T-helper 17 cell (primary cell): Measurements from ENCODE around the gene HNRNPA1. TPM values are rescaled to one million over a fixed set of nuclear protein-coding genes. Genes with fewer than 3 reads are reported as not detected.
"Not testable (repeated sequence)": the region's sequence is repeated elsewhere in the genome, so short reads cannot be mapped to it uniquely, and the experiment has no call there.

ENCODE experiments used
- ATAC-seq: fragments of 150-1000 bp; cut with Tn5 transposase; 2 replicates; pipeline ENCODE4 v1.10.0; 2021; ENCODE audit warnings: mild to moderate bottlenecking, moderate library complexity
- DNase-seq, 3 donors: peaks; one replicate each; pipeline versions ENCODE4 v3.0.0 to v3.0.0-alpha.2; 2020 to 2021
- H3K9me3 ChIP-seq: one replicate; pipeline ENCODE4 v1.7.0; 2013; ENCODE audit warnings: low read length, mild to moderate bottlenecking; ENCODE audit not compliant: control insufficient read depth, poor library complexity, severe bottlenecking
- H3K27ac Mint-ChIP-seq: one replicate; pipeline ENCODE4 v1.8.0; 2022; ENCODE audit warnings: mild to moderate bottlenecking, moderate library complexity, mixed read lengths
- H3K27me3 Mint-ChIP-seq: one replicate; pipeline ENCODE4 v1.8.0; 2022; ENCODE audit warnings: mixed read lengths
- H3K36me3 Mint-ChIP-seq: one replicate; pipeline ENCODE4 v1.8.0; 2022; ENCODE audit warnings: low read depth, mixed read lengths
- H3K4me1 Mint-ChIP-seq: one replicate; pipeline ENCODE4 v1.8.0; 2022; ENCODE audit warnings: mild to moderate bottlenecking, mixed read lengths
- H3K4me3 Mint-ChIP-seq: one replicate; pipeline ENCODE4 v1.8.0; 2022; ENCODE audit warnings: mild to moderate bottlenecking, moderate library complexity, mixed read lengths
- total RNA-seq, 4 donors: library from RNA in 2 of 4; stranded (reverse) in 2 of 4; gene quantifications; one replicate each; pipeline ENCODE4 v1.2.3 and lab custom pipeline; 2022 to 2026

HNRNPA1 gene
- total RNA-seq, 2 donors from 2014 or later: 1,531 to 1,582 TPM

DNA sequence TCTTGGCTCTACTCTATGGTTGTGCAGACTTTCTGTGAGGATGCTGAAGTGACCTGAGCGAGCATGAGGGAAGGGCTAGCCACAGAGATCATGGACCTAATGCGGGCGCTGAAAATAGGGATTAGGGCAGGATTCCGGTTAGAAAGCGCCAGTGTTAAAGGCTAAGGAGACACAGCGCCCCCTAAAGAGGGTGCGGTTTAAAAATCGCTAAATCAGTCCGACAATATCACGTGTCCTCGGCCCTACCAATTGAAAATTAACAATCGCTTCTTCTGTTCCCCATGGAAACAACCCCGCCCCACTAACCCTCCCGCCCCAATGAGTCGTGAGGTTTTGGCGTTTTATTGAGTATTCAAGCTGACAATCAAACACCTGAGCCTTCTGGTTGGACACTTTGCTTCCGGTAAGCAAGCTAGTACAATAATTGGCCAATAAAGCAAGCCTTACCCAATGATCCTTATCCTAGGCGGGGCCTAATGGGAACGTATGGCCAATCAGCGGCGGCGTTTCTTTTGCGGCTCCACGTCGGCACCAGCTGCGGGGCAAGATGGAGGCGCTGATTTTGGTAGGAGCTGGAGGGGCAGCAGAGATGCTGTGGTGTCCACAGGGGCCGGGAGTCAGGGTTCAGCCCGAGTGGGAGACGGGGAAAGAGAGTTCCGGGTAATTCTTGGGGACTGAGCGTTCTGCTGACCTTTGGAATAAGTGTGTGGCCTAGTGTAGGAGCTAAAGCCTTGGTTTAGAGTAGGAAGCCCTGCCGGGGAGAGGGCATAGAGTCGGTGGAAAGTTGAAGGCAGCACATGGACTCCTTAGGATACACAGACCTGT lies 44.3 kb downstream of the HNRNPA1 start, which contains the start of gene COPZ1:
Gene COPZ1 (plus strand): TSS at position 515 of the 825 bp plus-strand sequence. CDS start 33 bp downstream, at position 548.
- H3K9me3 ChIP-seq: no peaks in the 10 kb centered on the region
- ATAC-seq (peak; percentile 96), DNase-seq (peak; percentile 78 to 88 (median 82))
- Mint-ChIP-seq H3K27me3 (no peaks in the 10 kb centered on the region), H3K27ac (peak within 1 kb of the TSS; percentile 99), H3K36me3 (peaks cover 3% of the 10 kb centered on the region), H3K4me1 (peaks cover 30% of the 10 kb centered on the region), H3K4me3 (peak within 1 kb of the TSS; percentile 100)

GRCh38 chr12:54325442-54326109 lies 45.0 kb downstream of the HNRNPA1 start:
- H3K4me3 Mint-ChIP-seq: peak overlapping the region; percentile 100
- DNase-seq, ATAC-seq, H3K36me3 Mint-ChIP-seq, H3K27me3 Mint-ChIP-seq, H3K9me3 ChIP-seq: not testable (repeated sequence)
- peak overlapping the region; percentile 99 for H3K27ac Mint-ChIP-seq
- peaks cover 35% of the 10 kb centered on the region for H3K4me1 Mint-ChIP-seq

GRCh38 chr12:54328595-54329337 lies 48.2 kb downstream of the HNRNPA1 start:
- H3K4me3 Mint-ChIP-seq: no peak overlapping the region
- H3K36me3 Mint-ChIP-seq: peaks cover 3% of the 10 kb centered on the region
- H3K27me3 Mint-ChIP-seq: no peaks in the 10 kb centered on the region
- peak overlapping the region; percentile 82 for H3K27ac Mint-ChIP-seq
- ATAC-seq (no peak), DNase-seq (no peak)
- H3K9me3 ChIP-seq: no peaks in the 10 kb centered on the region
- peaks cover 37% of the 10 kb centered on the region for H3K4me1 Mint-ChIP-seq

DNA sequence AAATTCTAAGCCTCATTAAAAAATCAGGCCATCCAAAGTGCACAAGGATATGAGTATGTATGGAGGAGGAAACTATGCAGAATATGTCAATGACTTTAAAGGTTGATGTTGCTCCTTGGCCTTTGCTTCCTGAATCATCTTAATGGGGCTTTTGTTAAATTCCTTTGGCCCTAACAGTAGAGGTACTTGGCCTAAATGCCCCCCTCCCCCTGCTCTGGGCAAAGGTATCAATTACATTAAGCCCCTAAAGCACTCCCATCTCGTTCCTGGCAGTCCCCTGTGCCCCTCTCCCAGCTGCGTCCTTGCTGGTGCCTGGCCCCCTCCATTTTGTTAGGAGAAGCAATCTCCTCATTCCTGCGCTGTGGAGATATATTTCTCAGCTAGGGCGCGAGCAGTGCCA lies 49.2 kb downstream of the HNRNPA1 start:
- ATAC-seq (no peak), DNase-seq (no peak)
- H3K4me3 Mint-ChIP-seq: no peak overlapping the region
- peaks cover 3% of the 10 kb centered on the region for H3K36me3 Mint-ChIP-seq
- H3K9me3 ChIP-seq: no peaks in the 10 kb centered on the region
- H3K27me3 Mint-ChIP-seq: no peaks in the 10 kb centered on the region
- peaks cover 33% of the 10 kb centered on the region for H3K4me1 Mint-ChIP-seq
- H3K27ac Mint-ChIP-seq: peak overlapping the region; percentile 82

DNA sequence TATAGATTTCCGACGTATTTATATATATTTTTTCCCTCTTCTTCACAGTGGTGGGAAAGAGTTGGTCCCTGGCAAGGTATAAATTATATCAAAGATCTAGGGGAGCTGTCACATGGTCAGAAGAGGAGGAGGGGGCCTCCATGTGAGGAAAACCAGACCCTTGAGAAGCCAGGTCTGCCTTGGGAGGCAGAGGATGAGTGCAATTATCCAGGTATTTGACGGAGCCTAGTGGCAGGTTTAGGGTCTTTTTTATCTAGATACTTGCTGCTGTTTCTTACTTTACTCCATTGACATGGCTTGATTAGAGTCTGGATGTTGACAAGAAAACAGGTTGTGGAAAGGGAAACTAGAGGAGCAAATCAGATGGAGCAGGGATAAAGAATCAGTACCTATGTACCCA lies 49.9 kb downstream of the HNRNPA1 start:
- ATAC-seq: no peak
- Mint-ChIP-seq H3K4me3 (peak overlapping the region; percentile 36), H3K4me1 (peaks cover 27% of the 10 kb centered on the region), H3K27ac (peak overlapping the region; percentile 82), H3K27me3 (no peaks in the 10 kb centered on the region), H3K36me3 (no peaks in the 10 kb centered on the region)
- no peaks in the 10 kb centered on the region for H3K9me3 ChIP-seq
- DNase-seq: no peak

DNA sequence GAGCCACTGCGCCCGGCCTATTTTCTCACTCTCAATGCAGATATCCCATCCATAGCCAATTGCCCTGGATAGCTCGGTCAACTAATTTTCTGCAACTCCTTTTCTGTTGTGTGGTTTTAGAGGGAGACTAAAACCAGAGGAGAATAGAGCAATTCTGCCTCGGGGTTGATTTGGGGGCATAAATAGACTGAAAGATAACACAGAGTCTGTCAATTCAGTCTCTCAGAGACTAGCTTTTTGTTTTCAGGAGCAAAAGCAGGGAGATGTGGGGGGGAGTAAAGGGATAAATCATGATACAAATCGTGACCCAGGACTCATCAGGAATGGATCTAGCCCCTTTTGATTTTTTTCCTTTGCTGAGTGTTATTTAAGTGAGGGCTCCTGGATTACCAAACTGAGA lies 50.9 kb downstream of the HNRNPA1 start:
- Mint-ChIP-seq H3K36me3 (no peaks in the 10 kb centered on the region), H3K27me3 (no peaks in the 10 kb centered on the region), H3K4me1 (peaks cover 29% of the 10 kb centered on the region), H3K27ac (peak overlapping the region; percentile 82), H3K4me3 (peak overlapping the region; percentile 28)
- no peak for ATAC-seq
- no peaks in the 10 kb centered on the region for H3K9me3 ChIP-seq
- DNase-seq: no peak

DNA sequence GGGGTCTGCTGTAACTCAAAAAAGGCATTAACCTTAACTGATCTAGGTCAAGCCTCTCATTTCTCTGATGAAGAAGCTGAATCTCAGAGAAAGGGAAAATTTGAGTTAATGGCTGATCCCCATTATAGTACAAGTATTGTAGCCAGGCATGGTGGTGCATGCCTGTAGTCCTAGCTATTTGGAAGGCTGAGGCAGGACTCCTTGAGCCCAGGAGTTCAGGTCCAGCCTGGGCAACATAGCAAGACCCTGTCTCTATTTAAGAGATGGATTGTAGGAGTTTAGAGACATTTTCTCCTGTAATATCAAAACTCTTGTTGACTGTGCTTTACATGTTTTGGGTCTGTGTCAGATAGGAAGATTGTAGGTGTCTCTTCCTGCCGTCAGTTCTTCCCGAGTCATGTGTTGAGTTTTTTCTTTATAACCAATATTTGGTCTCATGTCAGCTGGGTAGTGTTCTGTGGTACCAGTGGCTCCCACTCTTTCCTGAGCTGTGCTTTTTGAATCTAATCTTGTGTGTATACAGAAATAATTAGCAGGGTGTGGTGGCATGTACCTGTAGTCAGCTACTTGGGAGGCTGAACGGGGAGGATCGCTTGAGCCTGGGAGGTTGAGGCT lies 53.0 kb downstream of the HNRNPA1 start:
- DNase-seq (no peak), ATAC-seq (no peak)
- H3K4me3 Mint-ChIP-seq: no peak overlapping the region
- peaks cover 27% of the 10 kb centered on the region for H3K4me1 Mint-ChIP-seq
- no peak overlapping the region for H3K27ac Mint-ChIP-seq
- H3K36me3 Mint-ChIP-seq: no peaks in the 10 kb centered on the region
- H3K9me3 ChIP-seq: no peaks in the 10 kb centered on the region
- H3K27me3 Mint-ChIP-seq: no peaks in the 10 kb centered on the region

Other genes with a start within 250 kb of the HNRNPA1 start
- gene HOXC5, start 247.7 kb upstream of the HNRNPA1 start, total RNA-seq: not detected
- gene HOXC4, start 226.9 kb upstream of the HNRNPA1 start, total RNA-seq: not detected
- 1 to 10 TPM; 8.6 to 9.2 TPM for gene SMUG1, start 91.7 kb upstream of the HNRNPA1 start, total RNA-seq
- gene CBX5, start 604 bp upstream of the HNRNPA1 start, total RNA-seq: 10 to 100 TPM; 31.1 to 34.9 TPM
- gene NFE2, start 20.3 kb downstream of the HNRNPA1 start, total RNA-seq: 10 to 100 TPM in 1 of 2 donors, 1 to 10 TPM in 1; 2.5 to 26.4 TPM
- gene COPZ1, start 44.4 kb downstream of the HNRNPA1 start, total RNA-seq: 10 to 100 TPM; 58.6 to 63.3 TPM
- gene GPR84, start 83.8 kb downstream of the HNRNPA1 start, total RNA-seq: under 1 TPM; 0.57 to 0.99 TPM
- gene ZNF385A, start 104.0 kb downstream of the HNRNPA1 start, total RNA-seq: 1 to 10 TPM; 3.4 to 5.7 TPM
- 10 to 100 TPM; 61.6 to 71.4 TPM for gene ITGA5, start 138.5 kb downstream of the HNRNPA1 start, total RNA-seq
- 1 to 10 TPM; 3.7 to 3.9 TPM for gene GTSF1, start 192.9 kb downstream of the HNRNPA1 start, total RNA-seq
- 100 to 1,000 TPM; 127 to 136 TPM for gene NCKAP1L, start 217.0 kb downstream of the HNRNPA1 start, total RNA-seq